Hematopoietic multipotent progenitor cell treated with erythropoietin and hydrocortisone succinate and interleukin-3 and kit ligand, for 17 days (in vitro differentiated cells): ENCODE results near the gene GFRAL.
"Not testable (repeated sequence)": the region's sequence is repeated elsewhere in the genome, so short reads cannot be mapped to it uniquely, and the experiment has no call there.

Source experiments
- DNase-seq: peaks from one replicate; pipeline ENCODE4 v3.0.0-alpha.2; 2015; ENCODE audit warnings: low spot score

The GFRAL gene, protein sequence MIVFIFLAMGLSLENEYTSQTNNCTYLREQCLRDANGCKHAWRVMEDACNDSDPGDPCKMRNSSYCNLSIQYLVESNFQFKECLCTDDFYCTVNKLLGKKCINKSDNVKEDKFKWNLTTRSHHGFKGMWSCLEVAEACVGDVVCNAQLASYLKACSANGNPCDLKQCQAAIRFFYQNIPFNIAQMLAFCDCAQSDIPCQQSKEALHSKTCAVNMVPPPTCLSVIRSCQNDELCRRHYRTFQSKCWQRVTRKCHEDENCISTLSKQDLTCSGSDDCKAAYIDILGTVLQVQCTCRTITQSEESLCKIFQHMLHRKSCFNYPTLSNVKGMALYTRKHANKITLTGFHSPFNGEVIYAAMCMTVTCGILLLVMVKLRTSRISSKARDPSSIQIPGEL

DNA sequence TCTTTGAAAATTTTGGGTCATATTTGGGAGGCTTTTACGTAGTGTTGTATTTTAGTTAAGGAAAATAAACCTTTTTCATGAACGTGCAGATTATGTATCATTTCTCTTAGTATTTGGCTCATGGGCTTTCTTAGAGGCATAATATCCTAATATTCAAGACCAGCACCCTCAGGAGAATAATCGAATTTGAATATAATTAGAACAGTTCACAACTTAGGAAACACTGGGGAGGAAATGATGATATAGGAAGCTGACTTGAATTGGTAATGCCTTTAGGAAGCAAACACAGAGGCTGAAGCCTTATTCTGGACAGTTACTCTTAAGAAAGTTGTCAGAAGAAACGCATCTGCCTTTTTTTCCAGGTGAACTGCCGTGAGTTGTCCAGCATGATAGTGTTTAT is at the start of gene GFRAL:
Gene GFRAL, plus strand, starts transcription at position 301 of the 400 bp plus-strand sequence. Its CDS starts 86 bp downstream, at position 387.
- no peak for DNase-seq

DNA sequence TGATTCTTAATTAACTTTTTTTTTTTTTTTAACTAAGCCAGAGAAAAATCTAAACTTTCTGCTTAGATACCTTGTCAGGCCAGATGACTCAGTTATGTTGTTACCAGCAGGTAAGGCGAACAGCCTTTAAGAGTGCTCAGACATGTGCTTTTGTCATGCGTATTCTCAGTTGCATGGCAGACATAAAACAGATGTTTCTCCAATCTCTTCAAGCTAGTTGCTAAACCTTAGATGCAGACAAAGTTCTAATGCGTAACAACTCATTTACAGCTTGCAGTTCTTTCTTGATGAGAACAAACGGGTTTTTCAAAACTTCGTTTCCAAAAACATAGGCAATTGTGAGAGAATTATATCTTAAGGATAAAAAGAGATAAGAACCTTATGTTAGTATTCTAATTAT is 49.6 kb upstream of the GFRAL start:
- DNase-seq = no peak

DNA sequence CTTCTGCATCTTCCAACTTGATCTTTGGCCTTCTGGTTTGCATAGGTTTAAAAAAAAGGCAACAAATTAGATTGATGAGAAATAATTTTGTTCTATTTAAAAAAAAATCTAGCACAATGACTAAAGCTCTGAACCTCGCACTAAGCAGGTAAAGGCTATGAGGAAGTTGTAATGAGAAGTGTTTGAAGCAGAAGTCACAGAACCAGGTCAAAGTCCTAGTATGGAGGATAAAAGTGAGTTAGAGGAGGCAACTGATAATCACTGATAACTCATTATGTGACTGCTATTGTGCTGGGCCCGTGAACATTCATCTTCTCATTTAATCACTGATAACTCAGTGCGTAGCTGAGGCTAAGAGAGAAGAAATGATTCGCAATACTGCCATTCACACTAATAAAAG is 46.1 kb upstream of the GFRAL start:
- DNase-seq = no peak

DNA sequence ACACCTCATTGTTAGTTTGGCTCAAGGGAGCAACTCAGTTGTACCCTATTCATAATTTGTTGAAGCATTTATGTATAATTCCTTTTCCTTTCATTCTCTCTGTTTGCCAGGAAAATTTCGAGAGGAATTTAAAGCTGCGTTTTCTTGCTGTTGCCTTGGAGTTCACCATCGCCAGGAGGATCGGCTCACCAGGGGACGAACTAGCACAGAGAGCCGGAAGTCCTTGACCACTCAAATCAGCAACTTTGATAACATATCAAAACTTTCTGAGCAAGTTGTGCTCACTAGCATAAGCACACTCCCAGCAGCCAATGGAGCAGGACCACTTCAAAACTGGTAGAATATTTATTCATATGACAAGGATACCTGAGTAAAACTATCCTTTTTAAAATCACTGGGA is 45.2 kb upstream of the GFRAL start:
- DNase-seq = no peak

DNA sequence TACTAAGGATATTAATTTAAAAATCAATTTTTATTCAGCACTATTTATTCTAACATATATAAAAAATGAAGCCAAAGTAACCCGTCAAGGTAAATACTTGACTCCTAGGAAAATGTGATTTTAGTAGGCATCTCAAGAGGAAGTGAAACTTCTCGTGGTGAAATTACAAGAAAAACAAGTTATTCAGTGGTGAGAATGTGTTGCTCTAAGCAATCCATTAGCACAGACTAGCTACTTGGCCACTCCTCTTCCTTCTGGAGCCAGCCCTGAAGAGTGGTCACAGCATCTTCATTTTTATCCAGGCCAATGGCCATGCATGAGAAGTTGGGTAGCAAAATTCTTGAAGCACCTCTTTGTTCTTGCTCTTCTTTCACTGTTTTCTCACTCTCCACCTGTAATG is 40.4 kb upstream of the GFRAL start:
- DNase-seq = no peak

DNA sequence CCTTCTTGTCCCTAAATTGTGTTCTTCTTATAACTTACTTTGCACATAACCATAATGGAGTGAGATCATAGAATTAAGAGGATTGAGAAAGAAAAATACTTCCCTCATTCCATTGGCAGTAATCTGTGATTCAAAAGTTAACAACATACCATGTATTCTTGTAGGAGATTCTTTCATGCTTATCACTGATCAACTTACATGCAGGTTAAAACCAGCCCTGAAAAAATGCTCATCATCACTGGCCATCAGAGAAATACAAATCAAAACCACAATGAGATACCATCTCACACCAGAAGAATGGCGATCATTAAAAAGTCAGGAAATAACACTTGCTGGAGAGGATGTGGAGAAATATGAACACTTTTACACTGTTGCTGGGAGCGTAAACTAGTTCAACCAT is 36.5 kb upstream of the GFRAL start:
- no peak for DNase-seq

DNA sequence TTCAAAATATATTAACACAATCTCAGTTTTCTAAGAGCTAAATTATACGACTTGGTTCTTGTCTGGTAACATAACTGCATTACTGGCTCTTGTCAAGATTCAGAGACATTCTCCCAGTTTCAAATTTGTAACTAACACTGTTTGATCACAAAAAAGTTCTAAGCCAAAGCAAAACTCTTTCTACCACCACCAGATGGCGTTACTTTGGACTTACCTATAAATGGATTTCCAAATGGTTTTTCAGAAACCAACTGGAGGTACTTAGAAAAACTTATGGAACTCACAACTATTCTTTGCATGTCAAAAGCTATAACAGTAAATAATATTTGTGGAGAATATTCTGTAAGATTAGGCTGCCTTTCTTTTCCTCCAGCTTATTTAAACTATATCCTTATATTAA is 34.2 kb upstream of the GFRAL start:
- no peak for DNase-seq

DNA sequence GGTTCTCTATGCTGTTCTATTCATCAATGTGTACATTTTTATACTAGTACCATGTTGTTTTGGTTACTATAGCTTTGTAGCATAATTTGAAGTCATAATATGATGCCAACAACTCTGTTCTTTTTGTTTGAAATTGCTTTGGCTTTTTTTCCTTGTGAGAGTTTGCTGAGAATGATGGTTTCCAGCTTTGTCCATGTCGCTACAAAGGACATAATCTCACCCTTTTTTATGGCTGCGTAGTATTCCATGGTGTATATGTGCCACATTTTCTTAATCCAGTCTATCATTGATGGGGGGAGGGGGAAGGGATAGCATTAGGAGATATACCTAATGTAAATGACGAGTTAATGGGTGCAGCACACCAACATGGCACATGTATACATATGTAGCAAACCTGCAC is 30.1 kb upstream of the GFRAL start:
- DNase-seq = not testable (repeated sequence)

DNA sequence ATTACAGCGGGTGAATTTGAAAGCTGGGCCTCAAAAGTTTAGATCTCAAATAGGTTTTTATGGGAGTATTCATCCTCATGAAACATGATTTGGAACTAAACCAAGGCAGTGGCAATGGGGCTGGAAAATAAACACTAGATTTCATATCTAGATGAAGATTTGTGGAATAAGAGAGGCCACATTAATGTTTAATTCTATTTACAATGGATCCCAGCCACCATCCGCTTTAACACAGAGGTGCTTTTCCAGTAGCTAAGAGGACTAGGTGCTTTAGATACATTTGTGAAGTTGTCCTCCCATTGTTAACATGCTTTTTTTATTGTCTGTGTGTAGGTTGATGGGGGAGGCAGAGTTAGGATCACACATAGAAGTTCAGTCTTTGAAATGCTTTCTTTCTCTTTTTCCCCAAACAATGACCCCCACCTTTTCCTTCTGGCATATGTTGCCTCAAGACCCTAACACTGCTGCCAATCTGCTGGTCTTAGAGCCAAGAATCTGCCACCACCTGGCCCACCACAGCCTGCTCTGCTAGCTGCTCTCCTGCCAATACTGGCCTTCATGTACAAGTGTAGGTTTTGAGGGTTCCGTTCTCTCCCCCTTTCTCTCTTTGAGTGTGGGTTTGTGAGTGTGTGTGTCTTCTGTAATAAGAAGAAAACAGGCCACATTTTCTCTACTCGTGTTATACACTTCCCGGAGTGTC is 27.8 kb upstream of the GFRAL start:
- no peak for DNase-seq

DNA sequence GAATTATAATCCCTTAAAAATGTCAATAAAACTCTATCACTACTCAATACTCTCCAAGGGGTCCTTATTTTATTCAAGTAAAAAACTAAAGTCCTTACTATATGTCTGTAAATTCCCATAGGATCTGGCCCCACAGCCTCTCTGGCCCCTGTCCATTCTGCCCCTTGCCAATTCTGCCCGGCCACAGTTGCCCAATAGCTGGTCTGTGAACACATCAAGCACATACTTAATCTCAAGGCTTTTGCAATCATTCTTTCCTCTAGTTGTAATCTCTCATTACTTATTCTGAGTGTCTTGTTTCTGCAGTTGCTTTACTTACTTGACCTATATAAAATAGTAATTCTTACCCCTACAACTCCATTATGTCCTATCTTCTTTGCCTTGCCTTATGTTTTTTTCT is 22.5 kb upstream of the GFRAL start:
- DNase-seq = no peak

DNA sequence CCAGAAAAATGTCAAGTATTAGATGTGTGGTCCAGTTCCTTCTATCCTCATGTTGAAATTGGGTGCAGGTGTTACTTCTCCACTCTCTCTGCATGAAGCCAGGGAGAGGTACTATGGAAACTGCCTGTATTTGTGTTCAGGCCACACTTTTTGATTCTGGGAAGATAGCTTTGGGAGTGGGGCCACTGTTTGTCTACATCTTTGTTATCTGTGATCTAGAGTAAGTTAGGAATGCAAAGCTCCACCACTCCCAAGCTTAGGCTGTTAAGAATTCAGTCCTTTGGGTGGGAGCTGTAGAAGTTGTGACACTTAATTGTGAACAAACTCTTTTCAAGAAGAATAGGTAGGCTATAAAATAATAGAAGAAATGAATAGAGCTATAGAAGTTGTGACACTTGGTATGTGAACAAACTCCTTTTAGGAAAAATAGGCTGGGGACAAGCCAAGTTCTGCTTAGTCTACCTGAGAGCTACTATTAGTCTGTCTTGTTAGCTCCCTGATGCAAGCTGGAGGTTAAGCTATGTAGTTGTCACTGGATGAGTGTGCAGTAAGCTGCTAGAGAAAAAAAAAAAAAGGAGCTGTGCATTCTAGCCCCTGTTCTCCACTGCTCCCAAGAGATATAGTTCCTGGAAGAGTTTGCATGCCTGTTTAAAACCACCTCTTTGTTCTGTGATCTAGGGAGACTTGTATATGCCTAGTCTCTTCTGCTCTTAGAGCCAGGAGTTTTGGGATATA is 7.1 kb upstream of the GFRAL start:
- DNase-seq = no peak

DNA sequence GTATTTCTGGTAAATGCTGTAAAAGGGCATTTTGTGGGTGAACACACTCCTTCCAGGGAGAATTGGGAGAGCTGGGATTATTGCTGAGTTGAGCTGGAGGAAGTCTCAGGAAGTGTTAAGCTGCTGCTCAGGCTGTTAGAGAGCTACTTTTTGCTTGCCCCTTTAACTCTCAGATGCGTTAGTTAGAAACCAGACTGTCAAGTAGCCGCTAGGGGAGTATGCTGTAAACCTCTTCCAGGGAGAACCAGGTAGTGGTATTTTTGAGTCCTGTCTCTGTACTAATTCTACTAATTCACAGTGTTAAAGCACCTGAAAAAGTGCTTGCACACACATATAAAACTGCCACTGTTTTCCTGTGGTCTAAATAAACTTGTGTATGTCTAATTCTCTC is 6.6 kb upstream of the GFRAL start:
- DNase-seq = no peak

DNA sequence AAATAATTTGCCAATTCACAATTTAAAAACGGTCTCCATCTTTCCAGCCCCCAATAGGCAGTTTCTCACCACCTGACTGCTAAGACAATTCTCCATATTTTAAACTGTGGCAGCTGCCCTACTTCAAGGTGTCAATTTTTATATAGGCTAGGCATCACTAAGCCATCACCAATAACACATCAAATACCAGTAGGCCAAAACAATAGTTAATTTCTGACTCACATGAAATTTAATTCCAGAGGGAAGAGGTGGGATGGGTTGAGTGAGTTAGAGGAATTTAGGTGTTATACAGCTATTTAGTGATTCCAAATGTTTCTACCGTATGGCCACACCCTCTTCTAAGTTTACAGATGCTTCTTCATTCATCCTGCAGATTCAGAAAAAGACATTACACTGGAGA is 49.9 kb downstream of the GFRAL start:
- DNase-seq = no peak

DNA sequence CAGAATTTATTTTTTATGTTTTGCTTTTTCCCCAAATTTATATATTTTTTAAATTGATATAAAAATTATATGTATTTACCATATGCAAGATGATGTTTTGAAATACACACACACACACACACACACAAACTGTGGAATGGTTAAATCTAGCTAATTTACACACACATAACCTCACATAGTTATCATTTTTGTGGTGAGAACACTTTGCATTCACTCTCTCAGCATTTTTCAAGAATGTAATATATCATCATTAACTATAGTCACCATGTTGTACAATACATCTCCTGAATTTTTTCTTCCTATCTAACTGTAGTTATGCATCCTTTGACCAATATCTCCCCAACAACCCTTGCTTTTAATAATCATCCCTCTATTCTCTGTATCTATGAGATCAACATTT is 52.2 kb downstream of the GFRAL start:
- no peak for DNase-seq

DNA sequence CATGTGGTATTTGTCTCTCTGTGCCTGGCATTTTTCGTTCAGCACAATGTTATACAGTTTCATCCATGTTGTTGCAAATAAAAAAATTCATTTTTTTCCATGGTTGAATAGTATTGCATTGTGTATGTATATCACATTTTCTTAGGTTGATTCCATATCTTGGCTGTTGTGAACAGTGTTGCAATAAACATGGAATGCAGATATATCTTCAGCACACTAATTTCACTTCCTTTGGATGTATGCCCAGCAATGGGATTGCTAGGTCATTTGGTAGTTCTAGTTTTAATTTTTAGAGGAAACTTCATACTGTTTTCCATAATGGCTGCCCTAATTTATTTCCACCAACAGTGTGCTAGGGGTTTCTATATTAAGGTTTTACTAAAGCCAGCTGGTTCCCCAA is 52.6 kb downstream of the GFRAL start:
- no peak for DNase-seq

DNA sequence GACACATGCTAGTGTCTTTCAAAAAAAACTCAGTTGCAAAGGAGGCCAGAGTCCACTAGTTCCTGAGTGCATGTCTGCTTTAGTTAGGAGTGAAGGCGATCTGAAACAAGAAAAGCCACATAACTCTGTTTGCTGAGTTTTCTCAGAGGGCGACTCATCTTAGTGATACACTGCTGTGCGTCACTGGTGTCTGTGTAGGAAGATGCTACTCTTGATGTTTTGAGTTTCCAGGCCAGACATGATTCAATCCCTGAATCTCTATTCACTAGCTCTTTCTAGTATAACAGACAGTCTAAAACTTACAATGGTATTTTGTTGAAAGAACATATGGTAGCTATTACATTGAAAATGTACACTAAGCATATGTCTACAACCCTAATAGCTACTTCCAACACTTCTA is 60.9 kb downstream of the GFRAL start:
- no peak for DNase-seq

DNA sequence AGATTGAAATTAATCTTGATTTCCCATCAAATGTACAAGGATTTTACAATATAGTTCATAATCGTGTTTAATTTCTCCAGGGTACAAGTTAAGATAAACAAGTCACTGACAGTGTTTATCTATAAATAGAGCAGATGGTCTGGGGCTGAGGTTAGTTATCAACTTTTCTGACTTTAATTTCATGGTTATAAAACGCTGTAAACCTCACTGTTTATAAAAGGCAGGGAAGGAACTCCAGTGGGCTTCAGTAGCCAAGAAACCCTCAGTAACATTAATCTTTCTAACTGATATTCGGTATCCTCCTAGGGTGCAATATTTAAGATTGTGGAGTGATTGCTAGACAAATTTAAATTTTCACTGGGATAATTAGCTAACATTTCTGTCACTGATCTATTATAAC is 68.6 kb downstream of the GFRAL start:
- DNase-seq = no peak

DNA sequence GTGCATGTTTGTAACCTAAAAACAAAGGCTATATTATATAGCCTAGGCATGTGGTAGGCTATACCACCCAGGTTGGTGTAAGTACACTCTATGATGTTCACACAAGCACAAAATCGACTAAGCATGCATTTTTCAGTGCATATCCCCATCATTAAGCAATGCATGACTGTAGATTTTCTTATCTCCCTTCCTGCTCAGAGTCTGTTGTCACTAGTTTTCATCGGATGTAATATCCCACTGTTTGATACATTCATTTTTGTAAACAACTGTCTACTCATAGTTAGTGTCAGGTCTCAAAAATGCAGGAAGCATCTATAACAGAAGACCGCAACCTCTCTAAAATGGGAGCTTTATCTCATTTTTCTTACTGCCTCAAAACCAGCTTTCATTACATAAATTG is 70.7 kb downstream of the GFRAL start:
- no peak for DNase-seq

DNA sequence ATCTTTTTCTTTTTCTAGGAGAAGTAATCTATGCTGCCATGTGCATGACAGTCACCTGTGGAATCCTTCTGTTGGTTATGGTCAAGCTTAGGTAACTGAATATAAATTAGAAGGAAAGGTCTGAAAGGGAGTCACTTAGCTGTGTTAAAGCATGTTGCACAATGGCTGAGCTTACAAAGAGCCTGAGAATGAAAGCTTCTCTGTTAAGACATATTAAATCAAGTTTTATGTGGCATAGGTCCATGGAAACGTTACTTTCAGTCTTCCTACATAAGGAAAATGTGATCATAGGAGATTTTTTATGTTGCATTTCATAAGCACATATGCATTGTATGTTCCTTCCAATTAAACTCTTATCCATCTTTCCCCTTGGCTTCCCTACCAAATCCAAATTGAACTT is 72.1 kb downstream of the GFRAL start:
- DNase-seq = no peak

DNA sequence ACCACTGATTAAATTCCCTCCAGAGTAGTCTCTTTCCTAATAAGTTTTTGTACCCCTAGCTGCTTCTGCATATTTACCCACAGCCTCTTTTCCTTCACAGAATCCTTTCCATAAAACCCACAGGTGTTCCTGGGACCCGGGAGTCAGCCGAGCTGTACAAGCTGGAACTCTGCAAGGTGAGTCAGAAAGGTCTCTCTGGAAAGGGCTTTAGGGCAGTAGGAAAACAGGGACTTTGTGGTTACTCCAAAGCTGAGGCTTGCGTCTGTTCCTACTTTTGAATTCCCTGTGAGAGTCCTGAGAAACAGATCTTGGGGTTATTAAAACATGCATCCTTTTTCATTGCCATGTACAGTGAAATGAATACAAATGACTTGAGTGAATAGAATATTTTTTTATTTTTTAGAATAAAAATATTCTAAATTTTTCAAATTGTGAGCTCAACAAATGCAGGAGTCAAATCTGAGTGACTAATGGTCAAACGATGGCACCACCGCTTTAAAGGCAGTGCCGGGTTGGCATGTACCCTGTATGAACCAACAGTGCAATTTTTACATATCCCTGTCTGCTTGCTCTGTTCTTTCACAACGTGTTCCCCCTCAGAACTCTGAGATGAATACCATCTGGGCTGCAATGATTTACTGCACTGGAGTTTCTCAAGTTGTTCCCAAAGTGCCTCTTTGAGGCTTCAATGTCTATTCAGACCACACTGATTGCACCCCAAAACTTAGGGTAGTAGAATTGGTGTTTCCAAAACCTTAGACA is 78.4 kb downstream of the GFRAL start:
- DNase-seq = no peak

DNA sequence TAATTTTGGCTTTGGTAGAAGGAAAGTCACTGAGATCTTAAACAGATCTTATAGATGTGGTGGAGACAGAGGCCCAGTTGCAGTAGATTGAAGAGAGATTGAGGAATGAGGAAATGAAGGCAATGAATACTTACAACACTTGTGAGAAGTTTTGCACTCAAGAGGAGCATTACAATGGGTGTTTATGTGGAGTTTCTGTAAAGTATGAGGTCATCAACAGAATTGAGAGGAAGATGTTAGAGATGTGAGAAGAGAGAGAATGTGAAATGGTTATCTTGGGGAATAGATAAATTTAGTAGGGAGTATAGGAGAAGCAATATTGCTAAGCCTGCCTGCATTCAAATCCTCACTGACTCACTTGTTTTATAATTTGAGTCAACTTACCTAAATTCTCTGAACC is 83.4 kb downstream of the GFRAL start:
- no peak for DNase-seq

DNA sequence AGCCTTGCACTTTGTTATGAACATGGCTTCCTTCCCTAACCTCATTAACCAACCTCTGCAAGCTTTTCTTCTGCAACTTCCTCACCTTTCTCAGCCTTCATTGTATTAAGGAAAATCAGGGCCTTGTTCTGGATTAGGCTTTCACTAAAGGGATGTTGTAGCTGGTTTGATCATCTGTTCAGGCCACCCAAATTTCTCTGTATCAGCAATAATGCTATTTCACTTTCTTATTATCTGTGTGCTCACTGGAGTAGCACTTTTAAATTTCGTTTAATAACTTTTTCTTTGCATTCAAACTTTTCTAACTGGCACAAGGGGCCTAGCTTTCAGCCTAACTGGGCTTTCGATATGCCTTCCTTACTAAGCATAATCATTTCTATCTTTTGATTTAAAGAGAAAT is 96.7 kb downstream of the GFRAL start:
- DNase-seq = no peak
